ENCODE data around the gene PLAU. TPM values are rescaled to one million over a fixed set of nuclear protein-coding genes. Genes with fewer than 3 reads are reported as not detected.

The PLAU gene
- total RNA-seq (2021) (6.9 and 8.3 TPM in 2 replicates), Bru-seq, nascent RNA (percentile 40 among the genes with signal in this experiment), BruChase-seq, experiment 1, labeled RNA remaining after a 2-hour chase (percentile 50 among the genes with signal in this experiment), BruChase-seq, experiment 2, labeled RNA remaining after a 6-hour chase (percentile 47 among the genes with signal in this experiment)
- long read RNA-seq, transcript PLAU-201 (11 exons, 2,321 nt), result major isoform, 26 of 32 reads
- long read RNA-seq, partial matches to known transcripts, result 1 of 32 reads
- long read RNA-seq, other reads (novel, unspliced or antisense), result 5 of 32 reads

DNA sequence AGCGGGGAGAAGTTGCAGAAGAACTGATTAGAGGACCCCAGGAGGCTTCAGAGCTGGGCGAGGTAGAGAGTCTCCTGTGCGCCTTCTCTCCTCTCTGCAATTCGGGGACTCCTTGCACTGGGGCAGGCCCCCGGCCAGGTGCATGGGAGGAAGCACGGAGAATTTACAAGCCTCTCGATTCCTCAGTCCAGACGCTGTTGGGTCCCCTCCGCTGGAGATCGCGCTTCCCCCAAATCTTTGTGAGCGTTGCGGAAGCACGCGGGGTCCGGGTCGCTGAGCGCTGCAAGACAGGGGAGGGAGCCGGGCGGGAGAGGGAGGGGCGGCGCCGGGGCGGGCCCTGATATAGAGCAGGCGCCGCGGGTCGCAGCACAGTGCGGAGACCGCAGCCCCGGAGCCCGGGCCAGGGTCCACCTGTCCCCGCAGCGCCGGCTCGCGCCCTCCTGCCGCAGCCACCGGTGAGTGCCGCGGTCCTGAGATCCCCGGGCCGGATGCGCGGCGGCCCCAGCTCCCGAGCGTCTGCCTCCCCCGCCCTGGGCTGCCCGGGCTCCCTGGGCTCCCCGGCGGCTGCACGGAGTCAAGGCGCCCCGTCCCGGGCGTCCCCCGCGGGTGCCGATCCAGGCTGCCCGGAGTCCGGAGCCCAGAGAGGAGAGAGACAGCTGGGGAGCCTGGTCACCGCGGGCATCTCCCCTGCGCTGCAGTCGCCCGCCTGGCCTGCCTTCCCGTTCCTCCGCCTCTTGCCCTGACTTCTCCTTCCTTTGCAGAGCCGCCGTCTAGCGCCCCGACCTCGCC lies at the start of gene PLAU:
Gene PLAU, plus strand, starts transcription at position 369 of the 789 bp plus-strand sequence. CDS start 424 bp downstream, outside the sequence.
- BruUV-seq (replicated peaks), result no TSS peak
- peaks cover 35% of the 10 kb centered on the region for H3K4me1 ChIP-seq (ENCODE audit: insufficient read depth, low read length, poor library complexity, severe bottlenecking)
- peak; percentile 55 for DNase-seq (ENCODE audit: low spot score)
- no peaks in the 10 kb centered on the region for H3K9me3 ChIP-seq (ENCODE audit: low read depth, low read length, poor library complexity, severe bottlenecking)
- no peaks in the 10 kb centered on the region for H3K27me3 ChIP-seq (replicated peaks; ENCODE audit: insufficient read depth, low read depth, low read length, poor library complexity)
- H3K36me3 ChIP-seq (ENCODE audit: insufficient read depth, low read length, poor library complexity, severe bottlenecking), result no peaks in the 10 kb centered on the region
- peak within 1 kb of the TSS; percentile 64 for H3K4me3 ChIP-seq (ENCODE audit: low read depth, low read length, poor library complexity, severe bottlenecking)
- ChIA-PET CTCF (interaction anchor here (0.9 kb wide), 1 partner anchor 25 kb away, joined by 3 read pairs; no protein-coding TSS in a partner anchor), POLR2A (ENCODE audit: low non-redundant PET) (no interaction called here)
- H3K27ac ChIP-seq (ENCODE audit: low read depth, low read length, poor library complexity, severe bottlenecking), result peak within 1 kb of the TSS; percentile 16
- TF ChIP-seq, protein P1, sequence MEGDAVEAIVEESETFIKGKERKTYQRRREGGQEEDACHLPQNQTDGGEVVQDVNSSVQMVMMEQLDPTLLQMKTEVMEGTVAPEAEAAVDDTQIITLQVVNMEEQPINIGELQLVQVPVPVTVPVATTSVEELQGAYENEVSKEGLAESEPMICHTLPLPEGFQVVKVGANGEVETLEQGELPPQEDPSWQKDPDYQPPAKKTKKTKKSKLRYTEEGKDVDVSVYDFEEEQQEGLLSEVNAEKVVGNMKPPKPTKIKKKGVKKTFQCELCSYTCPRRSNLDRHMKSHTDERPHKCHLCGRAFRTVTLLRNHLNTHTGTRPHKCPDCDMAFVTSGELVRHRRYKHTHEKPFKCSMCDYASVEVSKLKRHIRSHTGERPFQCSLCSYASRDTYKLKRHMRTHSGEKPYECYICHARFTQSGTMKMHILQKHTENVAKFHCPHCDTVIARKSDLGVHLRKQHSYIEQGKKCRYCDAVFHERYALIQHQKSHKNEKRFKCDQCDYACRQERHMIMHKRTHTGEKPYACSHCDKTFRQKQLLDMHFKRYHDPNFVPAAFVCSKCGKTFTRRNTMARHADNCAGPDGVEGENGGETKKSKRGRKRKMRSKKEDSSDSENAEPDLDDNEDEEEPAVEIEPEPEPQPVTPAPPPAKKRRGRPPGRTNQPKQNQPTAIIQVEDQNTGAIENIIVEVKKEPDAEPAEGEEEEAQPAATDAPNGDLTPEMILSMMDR (conservative IDR thresholded peaks at IDR 0.05; ENCODE audit: low read depth, low read length), result no peak
- no peak for TF ChIP-seq EZH2 (IDR thresholded peaks at IDR 0.05; ENCODE audit: borderline replicate concordance, low read depth, low read length, poor library complexity, severe bottlenecking)
- intact Hi-C loops (cut with micrococcal nuclease; ENCODE audit: unreplicated experiment), result no loop called here

DNA sequence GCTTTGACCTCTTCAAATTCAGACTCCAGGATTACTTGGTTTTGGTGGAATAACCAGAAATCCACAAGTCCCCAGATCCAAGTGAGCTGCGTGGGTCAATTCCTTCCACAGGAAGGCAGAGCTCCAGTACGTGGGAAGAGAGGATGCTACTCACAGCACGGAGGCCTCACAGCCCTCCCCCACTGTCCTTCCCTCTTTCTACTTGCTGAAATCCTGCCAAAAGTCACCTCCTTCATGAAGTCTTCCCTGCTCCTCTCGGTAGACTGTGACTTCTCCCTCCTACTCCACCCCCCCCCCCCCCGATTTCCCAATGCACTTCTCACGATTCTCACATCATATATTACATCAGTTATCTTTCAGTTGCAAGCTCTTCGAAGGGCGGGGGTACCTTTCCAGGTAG lies 48.9 kb upstream of the PLAU start:
- peaks cover 23% of the 10 kb centered on the region for H3K36me3 ChIP-seq (ENCODE audit: insufficient read depth, low read length, poor library complexity, severe bottlenecking)
- H3K27me3 ChIP-seq (replicated peaks; ENCODE audit: insufficient read depth, low read depth, low read length, poor library complexity), result no peaks in the 10 kb centered on the region
- TF ChIP-seq, protein P1 (conservative IDR thresholded peaks at IDR 0.05; ENCODE audit: low read depth, low read length), result no peak
- TF ChIP-seq EZH2 (IDR thresholded peaks at IDR 0.05; ENCODE audit: borderline replicate concordance, low read depth, low read length, poor library complexity, severe bottlenecking), result no peak
- ChIA-PET POLR2A (ENCODE audit: low non-redundant PET) (no interaction called here), CTCF (no interaction called here)
- H3K27ac ChIP-seq (ENCODE audit: low read depth, low read length, poor library complexity, severe bottlenecking), result no peak overlapping the region
- H3K4me3 ChIP-seq (ENCODE audit: low read depth, low read length, poor library complexity, severe bottlenecking), result no peak overlapping the region
- BruUV-seq (replicated peaks), result no TSS peak
- no peak for DNase-seq (ENCODE audit: low spot score)
- no peaks in the 10 kb centered on the region for H3K9me3 ChIP-seq (ENCODE audit: low read depth, low read length, poor library complexity, severe bottlenecking)
- intact Hi-C loops (cut with micrococcal nuclease; ENCODE audit: unreplicated experiment), result no loop called here
- no peaks in the 10 kb centered on the region for H3K4me1 ChIP-seq (ENCODE audit: insufficient read depth, low read length, poor library complexity, severe bottlenecking)

DNA sequence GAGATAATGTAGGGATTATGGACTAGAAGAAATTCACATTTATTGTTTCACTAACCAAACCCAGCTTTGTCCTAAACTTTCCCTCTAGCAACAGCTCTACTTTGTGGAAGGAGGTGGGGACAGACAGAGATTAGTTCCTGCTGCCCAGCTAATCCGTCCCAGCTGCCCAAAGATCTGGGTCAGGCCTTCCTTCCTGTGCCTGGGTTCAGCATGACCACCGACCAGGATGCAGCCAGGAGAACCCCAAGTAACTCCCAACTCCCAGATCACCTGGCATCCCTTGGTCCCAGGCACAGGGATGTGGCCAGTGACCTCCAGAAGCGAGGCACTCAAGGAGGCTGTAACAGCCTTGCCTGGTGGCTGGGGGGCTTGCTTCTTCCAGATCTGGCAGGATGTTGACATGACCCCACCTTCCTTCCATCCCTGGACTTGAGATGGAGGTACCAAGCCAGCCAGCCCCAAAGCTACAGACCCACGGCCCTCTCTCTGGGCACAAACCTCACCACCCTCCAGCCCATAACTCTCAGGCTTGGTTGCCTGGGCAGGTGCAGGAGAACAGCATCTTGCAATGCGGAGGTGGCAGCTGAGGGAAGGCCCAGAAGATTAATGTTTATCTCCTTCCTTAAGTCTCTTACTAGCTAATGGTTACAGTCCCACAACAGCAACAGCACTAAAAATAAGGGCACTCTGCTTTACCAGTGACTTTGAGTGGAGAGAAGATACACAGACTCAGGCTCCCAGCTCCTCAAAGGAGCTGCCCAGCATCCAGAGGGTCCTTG lies 47.7 kb upstream of the PLAU start:
- DNase-seq (ENCODE audit: low spot score), result no peak
- TF ChIP-seq, protein P1 (conservative IDR thresholded peaks at IDR 0.05; ENCODE audit: low read depth, low read length), result no peak
- TF ChIP-seq EZH2 (IDR thresholded peaks at IDR 0.05; ENCODE audit: borderline replicate concordance, low read depth, low read length, poor library complexity, severe bottlenecking), result no peak
- ChIA-PET POLR2A (ENCODE audit: low non-redundant PET) (no interaction called here), CTCF (no interaction called here)
- Histone ChIP-seq H3K36me3 (ENCODE audit: insufficient read depth, low read length, poor library complexity, severe bottlenecking) (peaks cover 21% of the 10 kb centered on the region), H3K27ac (ENCODE audit: low read depth, low read length, poor library complexity, severe bottlenecking) (no peak overlapping the region), H3K4me1 (ENCODE audit: insufficient read depth, low read length, poor library complexity, severe bottlenecking) (no peaks in the 10 kb centered on the region), H3K27me3 (replicated peaks; ENCODE audit: insufficient read depth, low read depth, low read length, poor library complexity) (no peaks in the 10 kb centered on the region), H3K4me3 (ENCODE audit: low read depth, low read length, poor library complexity, severe bottlenecking) (no peak overlapping the region), H3K9me3 (ENCODE audit: low read depth, low read length, poor library complexity, severe bottlenecking) (no peaks in the 10 kb centered on the region)
- BruUV-seq (replicated peaks), result no TSS peak
- intact Hi-C loops (cut with micrococcal nuclease; ENCODE audit: unreplicated experiment), result no loop called here

Measured in A673 (cell line).